Activated naive CD8-positive, alpha-beta T cell treated with anti-CD3 and anti-CD28 coated beads, Interleukin-2, amount 50 U/mL, for 24 hours (primary cell): ENCODE measurements around the gene DLGAP1.

ENCODE experiments used
- ATAC-seq: fragments of 150-1000 bp; cut with Tn5 transposase; one replicate; pipeline ENCODE4 v1.10.0; 2021
- DNase-seq: peaks from one replicate; pipeline ENCODE4 v3.0.0; 2021
- H3K27ac Mint-ChIP-seq: one replicate; pipeline ENCODE4 v1.8.0; 2021; ENCODE audit warnings: mild to moderate bottlenecking, mixed read lengths
- H3K27me3 Mint-ChIP-seq: one replicate; pipeline ENCODE4 v1.8.0; 2021; ENCODE audit warnings: mixed read lengths
- H3K36me3 Mint-ChIP-seq: one replicate; pipeline ENCODE4 v1.8.0; 2021; ENCODE audit warnings: low read depth, mixed read lengths
- H3K4me1 Mint-ChIP-seq: one replicate; pipeline ENCODE4 v1.8.0; 2021; ENCODE audit warnings: mixed read lengths
- H3K4me3 Mint-ChIP-seq: one replicate; pipeline ENCODE4 v1.8.0; 2021; ENCODE audit warnings: mild to moderate bottlenecking, moderate library complexity, mixed read lengths
- H3K9me3 Mint-ChIP-seq: one replicate; pipeline ENCODE4 v1.8.0; 2021; ENCODE audit warnings: mixed read lengths

The DLGAP1 gene

DNA sequence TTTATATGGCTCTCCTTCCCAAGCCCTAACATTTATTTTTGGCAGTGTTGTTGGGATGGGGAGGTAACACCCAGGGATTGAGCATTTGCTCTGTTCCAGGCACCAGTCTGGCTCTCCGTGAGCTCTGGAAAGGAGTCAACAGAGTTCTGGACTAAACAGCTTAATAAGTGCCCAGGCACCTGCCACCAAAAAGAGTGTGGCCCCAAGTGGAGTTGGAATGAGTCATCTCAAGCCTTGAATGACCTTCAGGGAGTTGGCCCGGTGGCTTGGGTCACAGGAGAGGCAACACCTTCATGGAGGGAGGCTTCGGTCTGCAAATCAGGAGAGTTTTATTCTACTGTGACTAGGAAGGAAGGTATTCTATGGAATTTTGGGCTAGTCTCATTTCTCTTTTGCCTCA is 203.2 kb downstream of the DLGAP1 start:
- no peaks in the 10 kb centered on the region for H3K4me1 Mint-ChIP-seq
- H3K36me3 Mint-ChIP-seq = no peaks in the 10 kb centered on the region
- H3K27me3 Mint-ChIP-seq = no peaks in the 10 kb centered on the region
- H3K9me3 Mint-ChIP-seq = peaks cover 5% of the 10 kb centered on the region
- H3K27ac Mint-ChIP-seq = no peak overlapping the region
- ATAC-seq (no peak), DNase-seq (no peak)
- H3K4me3 Mint-ChIP-seq = no peak overlapping the region

DNA sequence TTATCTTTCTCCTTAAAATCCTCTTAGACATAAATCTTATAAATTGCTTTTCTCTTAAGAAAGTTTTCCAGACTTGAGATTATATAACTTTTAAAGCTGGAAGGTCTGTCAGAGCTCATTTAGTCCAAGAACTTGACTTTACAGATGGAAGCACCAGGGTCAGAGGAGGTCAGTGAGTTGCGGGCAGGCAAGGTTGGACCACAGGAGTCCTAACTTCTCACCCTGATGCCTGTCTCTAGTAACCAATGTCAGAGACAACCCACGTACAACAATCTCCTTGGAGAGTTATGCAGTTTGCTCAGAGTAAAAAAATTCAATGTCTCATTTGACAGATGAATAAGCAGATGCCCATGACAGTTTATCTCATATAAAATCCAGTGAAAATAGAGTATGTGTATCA is 203.9 kb downstream of the DLGAP1 start:
- no peak for DNase-seq
- Mint-ChIP-seq H3K4me1 (no peaks in the 10 kb centered on the region), H3K27ac (no peak overlapping the region), H3K36me3 (no peaks in the 10 kb centered on the region), H3K9me3 (peaks cover 5% of the 10 kb centered on the region), H3K4me3 (no peak overlapping the region), H3K27me3 (no peaks in the 10 kb centered on the region)
- no peak for ATAC-seq

DNA sequence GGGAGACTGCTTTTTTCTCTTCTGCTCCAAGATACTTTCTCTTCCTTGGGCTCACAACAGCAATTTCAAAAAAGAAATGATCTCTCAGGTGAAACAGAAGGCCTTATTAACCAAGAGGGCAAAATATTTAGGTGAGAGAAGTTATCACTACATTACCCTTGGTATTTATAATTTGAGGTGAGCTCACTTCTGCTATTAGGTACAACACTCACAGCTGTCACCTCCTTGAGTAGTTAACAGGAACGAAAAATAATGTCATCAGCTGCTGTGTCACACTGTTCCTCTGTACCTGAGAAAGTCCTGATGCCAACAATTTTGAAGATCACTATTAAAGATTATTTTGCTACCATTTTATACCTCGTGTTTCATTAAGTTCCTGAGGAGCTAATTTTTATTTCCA is 205.0 kb downstream of the DLGAP1 start:
- Mint-ChIP-seq H3K4me3 (no peak overlapping the region), H3K36me3 (no peaks in the 10 kb centered on the region), H3K4me1 (no peaks in the 10 kb centered on the region), H3K9me3 (peaks cover 5% of the 10 kb centered on the region), H3K27me3 (no peaks in the 10 kb centered on the region), H3K27ac (no peak overlapping the region)
- DNase-seq (no peak), ATAC-seq (no peak)

DNA sequence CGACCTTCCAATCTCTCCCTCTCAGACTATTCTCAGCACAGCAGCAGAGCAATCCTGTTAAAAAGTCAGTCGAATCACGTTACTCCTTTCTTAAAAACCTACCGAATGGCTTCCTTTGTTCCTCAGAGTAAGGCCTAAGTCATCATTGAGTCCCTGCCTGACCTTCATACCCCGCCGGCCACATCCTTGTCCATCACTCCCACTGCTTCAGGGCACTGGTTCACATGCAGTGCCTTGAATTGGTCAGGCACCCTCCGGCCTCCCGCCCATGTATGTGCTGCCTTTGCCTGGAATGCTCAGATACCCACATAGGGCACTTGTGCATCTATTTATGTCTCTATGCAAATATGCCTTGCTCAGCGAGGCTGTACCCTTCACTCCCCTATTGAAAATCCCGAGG is 206.4 kb downstream of the DLGAP1 start:
- Mint-ChIP-seq H3K4me1 (no peaks in the 10 kb centered on the region), H3K4me3 (no peak overlapping the region), H3K9me3 (peaks cover 5% of the 10 kb centered on the region), H3K36me3 (no peaks in the 10 kb centered on the region), H3K27ac (no peak overlapping the region), H3K27me3 (no peaks in the 10 kb centered on the region)
- ATAC-seq (no peak), DNase-seq (no peak)

DNA sequence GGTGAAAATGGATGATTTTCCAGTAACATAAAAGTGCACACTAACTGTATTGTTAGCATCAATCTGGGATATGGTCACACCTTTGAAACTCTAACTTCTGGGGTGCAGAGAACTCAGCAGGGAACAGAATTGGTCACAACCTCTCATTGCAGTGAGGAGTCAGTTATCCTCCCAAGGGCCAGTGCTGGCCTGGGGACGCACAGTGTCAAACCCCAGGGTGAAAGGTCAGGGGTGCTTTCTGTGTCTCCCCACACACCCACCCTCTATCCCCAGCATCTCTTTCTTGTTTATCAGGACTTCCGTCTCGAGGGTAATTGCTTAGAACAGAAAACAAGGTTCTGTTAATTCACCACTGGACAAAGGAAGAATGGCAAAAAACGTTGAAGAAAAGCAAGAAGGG is 208.7 kb downstream of the DLGAP1 start:
- H3K4me3 Mint-ChIP-seq = no peak overlapping the region
- DNase-seq = no peak
- H3K27me3 Mint-ChIP-seq = no peaks in the 10 kb centered on the region
- H3K27ac Mint-ChIP-seq = no peak overlapping the region
- H3K4me1 Mint-ChIP-seq = no peaks in the 10 kb centered on the region
- peaks cover 6% of the 10 kb centered on the region for H3K9me3 Mint-ChIP-seq
- H3K36me3 Mint-ChIP-seq = no peaks in the 10 kb centered on the region
- no peak for ATAC-seq

DNA sequence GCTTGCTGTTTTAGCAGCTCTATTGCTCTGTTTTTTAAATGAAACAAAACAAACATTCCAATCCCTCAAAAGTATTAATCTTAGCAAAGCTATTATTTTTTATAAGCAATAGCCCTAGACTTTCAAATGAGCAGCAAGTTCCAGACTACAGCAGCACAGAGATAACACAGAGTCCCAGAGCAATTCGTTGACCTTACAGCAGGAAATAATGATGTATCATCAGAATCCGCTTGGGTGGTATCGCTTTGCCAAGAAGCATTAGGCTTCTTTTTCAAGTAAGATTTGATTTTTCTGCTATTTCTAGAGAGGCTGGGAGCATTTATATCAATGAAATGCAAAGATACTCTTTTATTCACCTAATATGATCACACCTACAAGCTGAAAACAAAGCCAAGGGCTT is 209.7 kb downstream of the DLGAP1 start:
- peaks cover 8% of the 10 kb centered on the region for H3K9me3 Mint-ChIP-seq
- H3K27me3 Mint-ChIP-seq = no peaks in the 10 kb centered on the region
- H3K4me3 Mint-ChIP-seq = no peak overlapping the region
- H3K4me1 Mint-ChIP-seq = no peaks in the 10 kb centered on the region
- DNase-seq (no peak), ATAC-seq (no peak)
- no peak overlapping the region for H3K27ac Mint-ChIP-seq
- no peaks in the 10 kb centered on the region for H3K36me3 Mint-ChIP-seq

DNA sequence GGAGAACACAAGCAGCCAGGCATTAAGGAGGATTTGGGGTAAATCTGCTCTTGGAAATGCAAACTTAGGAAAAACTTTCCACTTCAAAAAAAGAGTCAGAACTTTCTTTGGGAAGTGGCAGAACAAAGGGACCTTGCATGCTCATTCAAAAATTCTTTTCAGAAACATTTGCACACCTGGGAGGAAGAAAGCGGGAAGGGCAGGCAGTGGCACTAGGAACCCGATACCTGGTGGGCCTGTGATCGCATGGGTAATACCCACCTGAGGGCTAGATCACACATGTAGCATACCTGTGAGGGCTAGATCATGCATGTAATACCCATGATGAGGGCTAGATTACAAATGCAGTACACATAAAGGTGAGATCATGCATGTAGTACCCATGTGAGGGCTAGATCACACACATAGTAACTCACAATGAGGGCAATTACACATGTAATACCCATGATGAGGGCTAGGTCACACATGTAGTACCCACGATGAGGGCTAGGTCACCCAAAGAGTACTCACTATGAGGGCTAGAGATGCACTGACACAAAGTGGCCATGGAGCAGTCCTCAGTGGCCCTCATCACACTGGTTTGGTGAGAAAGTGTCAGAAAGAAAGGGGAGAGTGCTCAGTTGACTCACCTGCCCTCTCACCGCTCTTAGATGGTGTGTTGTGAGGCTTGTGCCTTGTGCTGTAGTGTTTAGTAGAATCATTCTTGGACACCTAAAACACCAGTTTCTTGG is 212.5 kb downstream of the DLGAP1 start:
- no peaks in the 10 kb centered on the region for H3K36me3 Mint-ChIP-seq
- no peaks in the 10 kb centered on the region for H3K27me3 Mint-ChIP-seq
- no peak for ATAC-seq
- DNase-seq = no peak
- H3K4me3 Mint-ChIP-seq = no peak overlapping the region
- H3K27ac Mint-ChIP-seq = no peak overlapping the region
- peaks cover 3% of the 10 kb centered on the region for H3K9me3 Mint-ChIP-seq
- no peaks in the 10 kb centered on the region for H3K4me1 Mint-ChIP-seq

DNA sequence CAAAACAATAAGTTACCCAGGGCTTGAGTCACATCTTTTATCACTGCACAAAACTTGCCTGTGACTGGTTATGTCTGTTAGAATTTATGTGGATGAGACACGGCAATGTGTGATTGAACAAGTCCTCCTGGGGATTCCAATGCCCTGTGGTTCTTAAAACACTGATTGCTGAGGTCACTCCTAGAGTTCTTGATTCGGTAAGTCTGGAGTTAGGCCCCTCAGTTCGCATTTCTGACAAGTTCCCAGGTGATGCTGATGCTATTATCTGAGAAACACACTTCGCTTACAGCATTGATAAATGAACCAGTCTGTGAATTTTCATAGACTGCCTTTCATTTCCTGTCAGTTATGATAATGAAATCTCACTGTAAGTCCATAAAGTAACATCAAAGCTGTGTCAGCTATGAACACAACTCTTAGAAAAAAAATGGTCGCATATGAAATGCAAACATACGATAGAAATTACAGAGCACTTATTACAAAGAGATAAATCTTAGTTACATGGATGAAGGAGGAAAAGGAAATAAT is 214.0 kb downstream of the DLGAP1 start:
- Mint-ChIP-seq H3K27me3 (no peaks in the 10 kb centered on the region), H3K27ac (no peak overlapping the region), H3K4me3 (no peak overlapping the region), H3K4me1 (no peaks in the 10 kb centered on the region), H3K36me3 (no peaks in the 10 kb centered on the region), H3K9me3 (peaks cover 3% of the 10 kb centered on the region)
- no peak for DNase-seq
- ATAC-seq = no peak

DNA sequence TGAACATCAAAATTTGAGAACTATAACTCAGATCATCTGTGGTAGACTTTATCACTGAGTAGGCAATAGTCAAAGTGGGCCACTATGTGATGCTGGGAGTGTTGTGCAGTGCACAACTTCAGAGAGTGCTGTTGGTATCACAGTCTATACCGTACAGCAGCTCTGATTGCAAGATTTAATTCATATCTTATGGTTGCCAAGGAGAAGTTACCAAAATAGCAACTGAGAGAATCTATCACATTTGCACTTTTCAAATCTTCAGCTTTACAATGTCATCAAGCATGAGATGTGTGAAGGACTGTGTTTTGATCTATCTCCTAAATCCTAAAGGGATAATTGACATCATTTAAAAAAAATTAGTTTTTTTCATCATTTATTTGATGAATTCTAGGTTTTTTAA is 216.1 kb downstream of the DLGAP1 start:
- Mint-ChIP-seq H3K27me3 (no peaks in the 10 kb centered on the region), H3K36me3 (no peaks in the 10 kb centered on the region), H3K4me3 (no peak overlapping the region), H3K9me3 (peaks cover 3% of the 10 kb centered on the region), H3K27ac (no peak overlapping the region), H3K4me1 (no peaks in the 10 kb centered on the region)
- no peak for ATAC-seq
- DNase-seq = no peak

DNA sequence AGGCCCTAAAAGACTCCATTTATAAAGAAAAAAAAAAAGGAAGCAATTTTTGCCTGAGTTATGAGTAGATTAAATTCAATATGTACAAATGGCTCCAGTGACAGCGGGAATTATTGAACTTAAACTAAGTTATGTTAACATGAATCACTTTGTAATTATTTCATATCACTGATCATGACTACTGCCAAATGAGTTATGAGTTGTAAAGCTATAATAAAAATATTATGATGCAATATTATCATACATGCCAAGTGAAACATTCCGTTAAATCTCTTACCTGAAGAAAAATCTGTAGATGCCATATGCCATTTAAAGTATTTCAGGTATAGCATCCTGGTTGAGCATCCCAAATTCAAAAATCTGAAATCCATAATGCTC is 217.5 kb downstream of the DLGAP1 start:
- Mint-ChIP-seq H3K27ac (no peak overlapping the region), H3K9me3 (peaks cover 3% of the 10 kb centered on the region), H3K36me3 (no peaks in the 10 kb centered on the region), H3K4me1 (no peaks in the 10 kb centered on the region), H3K27me3 (no peaks in the 10 kb centered on the region), H3K4me3 (no peak overlapping the region)
- DNase-seq = no peak
- no peak for ATAC-seq

DNA sequence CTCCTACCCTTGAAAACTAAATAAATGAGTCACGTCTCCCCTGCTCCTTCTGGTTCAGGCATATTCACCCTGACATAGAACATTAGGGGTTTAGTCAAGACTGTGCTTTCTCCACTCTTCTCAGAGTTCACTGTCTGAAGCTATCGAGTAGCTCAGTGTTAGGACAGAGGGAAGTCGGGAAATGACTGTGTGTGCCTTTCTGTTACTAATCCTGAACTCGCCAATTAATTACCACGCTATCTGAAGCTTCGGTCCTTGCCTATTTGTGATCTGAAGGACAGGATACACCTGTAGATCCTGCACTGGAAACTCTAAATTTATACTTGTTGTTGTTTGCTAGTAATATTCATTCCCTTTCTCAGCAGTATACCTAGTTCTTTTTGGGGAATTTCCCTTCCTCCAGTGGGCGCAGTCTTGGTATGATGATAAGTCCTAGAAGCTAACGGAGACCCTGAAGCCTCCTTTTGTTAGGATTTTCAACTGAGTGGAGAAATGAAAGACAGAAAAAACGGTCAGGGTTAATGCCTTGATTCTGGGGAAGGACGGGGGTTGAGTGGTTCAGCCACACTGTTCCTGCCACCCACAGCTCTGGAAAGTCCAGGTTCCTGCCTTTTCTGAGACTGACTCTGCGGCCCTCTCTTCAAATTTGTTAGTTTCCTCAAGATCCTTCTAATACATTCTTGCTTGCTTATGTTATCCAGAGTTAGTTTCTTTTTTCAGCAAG is 218.0 kb downstream of the DLGAP1 start:
- Mint-ChIP-seq H3K27ac (no peak overlapping the region), H3K9me3 (peaks cover 3% of the 10 kb centered on the region), H3K4me3 (no peak overlapping the region), H3K27me3 (no peaks in the 10 kb centered on the region), H3K4me1 (no peaks in the 10 kb centered on the region), H3K36me3 (no peaks in the 10 kb centered on the region)
- ATAC-seq (no peak), DNase-seq (no peak)

DNA sequence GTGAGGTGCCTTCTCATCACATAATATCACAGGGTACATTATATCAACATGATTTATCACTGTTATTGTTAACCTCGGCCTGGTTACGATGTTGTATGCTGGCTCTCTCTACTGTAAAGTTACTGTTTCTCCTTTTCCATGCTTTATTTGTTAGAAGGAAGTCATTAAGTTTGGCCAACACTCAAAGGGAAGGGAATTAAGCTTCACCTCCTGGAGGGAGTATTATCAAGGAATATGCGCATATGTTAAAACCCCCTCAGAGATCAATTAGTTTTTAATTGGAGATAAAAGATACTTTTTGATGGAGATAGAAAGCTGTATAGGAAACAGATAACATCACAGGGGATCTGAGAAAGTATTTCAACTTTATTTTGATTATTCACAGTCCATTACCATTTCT is 221.6 kb downstream of the DLGAP1 start:
- DNase-seq = no peak
- no peak for ATAC-seq
- no peaks in the 10 kb centered on the region for H3K36me3 Mint-ChIP-seq
- H3K27ac Mint-ChIP-seq = no peak overlapping the region
- no peaks in the 10 kb centered on the region for H3K27me3 Mint-ChIP-seq
- H3K4me1 Mint-ChIP-seq = no peaks in the 10 kb centered on the region
- H3K4me3 Mint-ChIP-seq = no peak overlapping the region
- H3K9me3 Mint-ChIP-seq = no peaks in the 10 kb centered on the region

DNA sequence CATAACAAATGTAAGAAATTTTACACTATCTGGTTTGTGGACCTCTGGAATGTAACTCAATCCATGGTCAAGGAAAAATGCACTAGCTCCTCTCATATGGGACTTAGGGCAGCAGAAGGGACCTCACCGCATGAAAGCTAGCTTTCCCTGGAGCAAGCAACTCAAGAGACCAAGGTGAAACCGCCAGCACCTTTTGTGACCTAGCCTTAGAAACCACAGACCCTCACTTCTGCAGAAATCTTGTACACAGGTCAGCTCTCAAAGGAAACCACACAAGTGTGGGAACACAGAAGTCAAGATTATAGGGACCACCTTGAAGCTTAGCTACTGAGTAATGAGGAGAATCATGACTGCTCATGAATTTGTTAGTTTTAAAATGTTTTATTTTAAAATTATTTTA is 222.5 kb downstream of the DLGAP1 start:
- no peaks in the 10 kb centered on the region for H3K9me3 Mint-ChIP-seq
- ATAC-seq = no peak
- H3K4me1 Mint-ChIP-seq = no peaks in the 10 kb centered on the region
- no peak overlapping the region for H3K27ac Mint-ChIP-seq
- H3K4me3 Mint-ChIP-seq = no peak overlapping the region
- H3K27me3 Mint-ChIP-seq = no peaks in the 10 kb centered on the region
- H3K36me3 Mint-ChIP-seq = no peaks in the 10 kb centered on the region
- no peak for DNase-seq

DNA sequence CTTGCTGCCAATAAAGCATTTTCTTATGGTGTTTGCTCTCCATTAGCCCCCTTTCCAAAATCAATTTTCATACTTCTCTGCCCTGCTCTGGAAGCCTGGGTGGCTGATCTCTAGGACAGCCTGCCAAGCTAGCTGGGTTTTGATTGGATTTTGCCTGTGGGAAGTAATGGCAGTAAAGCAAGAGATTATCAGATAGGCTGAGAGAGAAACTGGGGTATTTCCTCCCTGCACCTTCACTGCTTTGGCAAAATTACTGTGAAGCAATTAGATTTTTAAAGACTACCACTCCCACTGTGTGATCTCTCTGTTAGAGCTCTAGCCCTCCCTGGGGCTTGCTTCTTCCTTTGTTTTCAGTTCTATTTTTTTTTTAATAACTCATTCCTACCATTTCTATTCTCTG is 223.8 kb downstream of the DLGAP1 start:
- no peaks in the 10 kb centered on the region for H3K4me1 Mint-ChIP-seq
- no peak overlapping the region for H3K4me3 Mint-ChIP-seq
- H3K27me3 Mint-ChIP-seq = no peaks in the 10 kb centered on the region
- ATAC-seq = no peak
- no peaks in the 10 kb centered on the region for H3K9me3 Mint-ChIP-seq
- H3K36me3 Mint-ChIP-seq = no peaks in the 10 kb centered on the region
- DNase-seq = no peak
- H3K27ac Mint-ChIP-seq = no peak overlapping the region

DNA sequence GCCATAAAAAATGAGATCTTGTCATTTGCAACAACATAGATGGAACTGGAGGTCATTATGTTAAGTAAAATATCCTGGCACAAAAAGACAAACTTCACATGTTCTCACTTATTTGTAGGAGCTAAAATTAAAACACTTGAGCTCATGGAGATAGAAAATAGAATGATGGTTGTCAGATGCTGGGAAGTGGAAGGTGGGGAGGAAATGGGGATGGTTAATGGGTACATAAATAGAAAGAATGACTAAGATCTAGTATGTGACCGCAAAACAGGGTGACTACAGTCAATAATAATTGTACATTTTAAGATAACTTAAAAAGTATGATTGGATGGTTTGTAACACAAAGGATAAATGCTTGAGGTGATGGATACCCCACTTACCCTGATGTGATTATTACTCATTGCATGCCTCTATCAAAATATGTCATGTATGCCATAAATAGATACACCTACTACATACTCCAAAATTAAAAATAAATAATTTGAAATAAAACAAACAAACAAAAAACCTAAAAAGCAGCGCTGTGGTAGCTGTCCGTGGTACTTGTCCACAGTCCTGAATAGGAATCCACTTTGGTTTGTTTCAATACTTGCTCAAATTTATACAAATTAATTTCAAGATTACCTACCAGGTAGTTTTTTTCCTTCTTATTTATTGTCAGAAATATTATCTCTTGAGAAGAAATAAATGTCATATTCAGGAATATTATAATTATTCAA is 224.5 kb downstream of the DLGAP1 start:
- ATAC-seq (no peak), DNase-seq (no peak)
- Mint-ChIP-seq H3K36me3 (no peaks in the 10 kb centered on the region), H3K9me3 (no peaks in the 10 kb centered on the region), H3K27ac (no peak overlapping the region), H3K27me3 (no peaks in the 10 kb centered on the region), H3K4me3 (no peak overlapping the region), H3K4me1 (no peaks in the 10 kb centered on the region)
